NCI-H2029 treated with DMSO at 0.1 percent for 48 hours (cell line): Measurements from ENCODE around the gene TPM3.
"Not testable (repeated sequence)": the region's sequence is repeated elsewhere in the genome, so short reads cannot be mapped to it uniquely, and the experiment has no call there.

Experiments used
- DNase-seq: peaks from one replicate; lab custom pipeline; 2025; lab: John Stamatoyannopoulos, UW

Gene TPM3

GRCh38 chr1:154166207-154166606 lies 25.7 kb downstream of the TPM3 start:
- no peak for DNase-seq

- no peak for DNase-seq
These were observed 32.3 kb downstream of the TPM3 start for GRCh38 chr1:154159554-154159953.

GRCh38 chr1:154158307-154159125 lies 33.4 kb downstream of the TPM3 start:
- DNase-seq, result no peak

GRCh38 chr1:154157520-154158306 lies 34.2 kb downstream of the TPM3 start:
- DNase-seq, result no peak

GRCh38 chr1:154155251-154155650 lies 36.6 kb downstream of the TPM3 start:
- peak; percentile 34 for DNase-seq

GRCh38 chr1:154154534-154155191 lies 37.2 kb downstream of the TPM3 start, which contains the start of gene NUP210L:
Gene NUP210L, minus strand, starts transcription at chr1:154155073.
- peak; percentile 79 for DNase-seq

GRCh38 chr1:154154053-154154452 lies 37.8 kb downstream of the TPM3 start:
- no peak for DNase-seq

- no peak for DNase-seq
These were observed 40.6 kb downstream of the TPM3 start for GRCh38 chr1:154151311-154151710.

GRCh38 chr1:154148807-154149206 lies 43.1 kb downstream of the TPM3 start:
- DNase-seq, result no peak

GRCh38 chr1:154147505-154147904 lies 44.4 kb downstream of the TPM3 start:
- DNase-seq, result not testable (repeated sequence)

GRCh38 chr1:154145986-154146385 lies 45.9 kb downstream of the TPM3 start:
- no peak for DNase-seq

GRCh38 chr1:154142358-154142757 lies 49.5 kb downstream of the TPM3 start:
- DNase-seq, result no peak

- DNase-seq, result no peak
These were observed 50.7 kb downstream of the TPM3 start for GRCh38 chr1:154141240-154141639.

- DNase-seq, result no peak
These were observed 54.0 kb downstream of the TPM3 start for GRCh38 chr1:154137888-154138287.

- DNase-seq, result no peak
These were observed 58.6 kb downstream of the TPM3 start for GRCh38 chr1:154133256-154133655.

GRCh38 chr1:154129391-154129970 lies 62.4 kb downstream of the TPM3 start:
- DNase-seq, result no peak

GRCh38 chr1:154123205-154123604 lies 68.7 kb downstream of the TPM3 start:
- not testable (repeated sequence) for DNase-seq

- no peak for DNase-seq
These were observed 74.3 kb downstream of the TPM3 start for GRCh38 chr1:154117642-154118041.

- no peak for DNase-seq
These were observed 76.7 kb downstream of the TPM3 start for GRCh38 chr1:154115180-154115579.
